GM20000 (cell line): ENCODE measurements around the gene BAHCC1.

Experiments used
- DNase-seq: peaks from one replicate; pipeline ENCODE4 v3.0.0; 2012; ENCODE audit warnings: low spot score
- TF ChIP-seq, protein P1 (sequence below): IDR thresholded peaks from 2 replicates; pipeline ENCODE4 v1.5.1; 2012; ENCODE audit warnings: mild to moderate bottlenecking, control low read depth; ENCODE audit errors: extremely low read depth, missing control alignments

BAHCC1 gene

DNA sequence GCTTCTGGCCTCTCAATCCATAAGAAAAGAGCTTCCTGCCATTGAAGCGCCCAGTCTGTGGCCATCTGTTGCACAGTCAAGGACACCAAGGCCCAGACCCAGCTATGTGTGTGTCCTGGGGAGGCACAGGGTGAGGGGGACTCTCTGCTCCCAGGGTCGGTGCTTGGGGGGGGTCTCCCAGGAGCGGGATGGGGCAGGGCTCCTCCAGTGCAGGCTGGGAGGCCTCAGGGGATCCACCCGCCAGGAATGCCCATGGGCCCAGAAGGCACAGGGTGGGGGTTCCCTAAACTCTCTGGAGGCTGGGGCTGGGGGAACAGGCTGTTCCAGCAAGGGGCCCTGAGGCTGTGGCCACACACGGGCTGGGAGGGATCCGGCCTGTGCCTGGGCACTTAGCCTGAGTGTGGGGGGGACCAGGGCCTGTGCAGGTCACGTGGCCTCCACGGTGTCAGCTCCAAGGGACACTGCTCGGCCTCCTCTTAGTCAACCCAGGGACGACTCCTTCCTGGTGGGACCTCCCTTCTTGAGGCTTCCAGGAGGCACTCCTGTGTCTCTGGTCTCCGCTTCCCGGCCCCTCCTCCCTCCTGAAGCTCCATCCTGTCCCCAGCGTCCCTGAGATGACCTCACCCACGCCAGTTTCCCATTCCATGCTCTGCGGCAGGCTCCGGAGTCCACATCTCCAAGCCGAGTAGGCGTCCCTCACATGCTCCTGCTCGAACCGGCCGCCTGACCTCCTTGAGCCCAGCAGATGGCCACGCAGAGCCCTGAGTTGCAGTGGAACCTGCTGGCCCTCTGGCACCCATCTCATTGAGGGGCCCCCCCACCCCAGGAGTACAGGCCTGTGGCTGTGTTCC lies 23.1 kb upstream of the BAHCC1 start:
- no peak for DNase-seq
- TF ChIP-seq, protein P1, sequence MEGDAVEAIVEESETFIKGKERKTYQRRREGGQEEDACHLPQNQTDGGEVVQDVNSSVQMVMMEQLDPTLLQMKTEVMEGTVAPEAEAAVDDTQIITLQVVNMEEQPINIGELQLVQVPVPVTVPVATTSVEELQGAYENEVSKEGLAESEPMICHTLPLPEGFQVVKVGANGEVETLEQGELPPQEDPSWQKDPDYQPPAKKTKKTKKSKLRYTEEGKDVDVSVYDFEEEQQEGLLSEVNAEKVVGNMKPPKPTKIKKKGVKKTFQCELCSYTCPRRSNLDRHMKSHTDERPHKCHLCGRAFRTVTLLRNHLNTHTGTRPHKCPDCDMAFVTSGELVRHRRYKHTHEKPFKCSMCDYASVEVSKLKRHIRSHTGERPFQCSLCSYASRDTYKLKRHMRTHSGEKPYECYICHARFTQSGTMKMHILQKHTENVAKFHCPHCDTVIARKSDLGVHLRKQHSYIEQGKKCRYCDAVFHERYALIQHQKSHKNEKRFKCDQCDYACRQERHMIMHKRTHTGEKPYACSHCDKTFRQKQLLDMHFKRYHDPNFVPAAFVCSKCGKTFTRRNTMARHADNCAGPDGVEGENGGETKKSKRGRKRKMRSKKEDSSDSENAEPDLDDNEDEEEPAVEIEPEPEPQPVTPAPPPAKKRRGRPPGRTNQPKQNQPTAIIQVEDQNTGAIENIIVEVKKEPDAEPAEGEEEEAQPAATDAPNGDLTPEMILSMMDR: no peak

DNA sequence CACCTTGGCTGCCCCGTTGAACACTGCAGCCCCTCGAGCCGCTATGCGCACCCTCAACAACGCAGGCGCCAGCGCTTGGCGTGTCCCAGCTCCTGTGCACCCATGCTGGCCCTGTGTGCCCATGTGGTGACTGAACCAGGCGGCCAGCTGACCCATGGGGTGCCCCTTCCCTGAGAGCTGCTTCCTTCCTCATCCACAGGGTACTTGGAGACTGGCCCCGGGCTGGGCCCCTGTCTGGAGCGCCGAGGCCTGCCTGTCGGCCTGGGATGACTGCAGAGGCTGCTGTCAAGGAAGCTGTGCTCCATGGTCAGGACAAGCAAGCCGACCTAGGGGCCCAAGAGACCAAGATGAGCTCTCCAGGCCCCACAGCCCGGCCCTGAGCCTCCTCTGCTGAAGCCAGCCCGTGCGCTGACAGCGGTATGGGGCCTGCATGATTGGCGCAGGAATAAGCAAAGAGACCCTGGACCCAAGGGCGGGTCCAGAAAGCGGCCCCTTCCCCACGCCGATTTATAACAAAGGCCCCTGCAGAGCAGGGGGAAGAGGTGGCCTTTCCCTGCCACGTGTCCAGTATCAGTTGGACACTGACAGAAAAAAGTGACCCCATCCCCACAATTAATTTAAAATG lies 21.6 kb upstream of the BAHCC1 start:
- TF ChIP-seq, protein P1: no peak
- no peak for DNase-seq

DNA sequence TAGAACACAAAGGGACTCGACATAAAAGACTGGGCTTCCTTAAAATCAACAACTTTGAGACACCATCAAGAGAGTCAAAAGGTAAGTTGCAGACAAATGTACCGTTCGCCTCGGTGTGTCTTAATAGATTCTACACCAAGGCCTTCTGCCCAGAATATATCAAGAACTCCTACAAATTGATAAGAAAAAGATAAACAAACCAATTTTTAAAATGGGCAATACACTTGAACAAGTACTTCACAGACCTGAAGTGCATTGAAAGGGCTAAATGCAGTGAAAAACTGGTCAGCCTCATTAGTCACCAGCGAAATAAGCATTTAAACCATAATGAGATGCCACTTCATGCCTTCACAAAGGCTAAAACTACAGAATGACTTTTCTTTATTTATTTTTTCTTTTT lies 20.4 kb upstream of the BAHCC1 start:
- TF ChIP-seq, protein P1: no peak
- DNase-seq: no peak

DNA sequence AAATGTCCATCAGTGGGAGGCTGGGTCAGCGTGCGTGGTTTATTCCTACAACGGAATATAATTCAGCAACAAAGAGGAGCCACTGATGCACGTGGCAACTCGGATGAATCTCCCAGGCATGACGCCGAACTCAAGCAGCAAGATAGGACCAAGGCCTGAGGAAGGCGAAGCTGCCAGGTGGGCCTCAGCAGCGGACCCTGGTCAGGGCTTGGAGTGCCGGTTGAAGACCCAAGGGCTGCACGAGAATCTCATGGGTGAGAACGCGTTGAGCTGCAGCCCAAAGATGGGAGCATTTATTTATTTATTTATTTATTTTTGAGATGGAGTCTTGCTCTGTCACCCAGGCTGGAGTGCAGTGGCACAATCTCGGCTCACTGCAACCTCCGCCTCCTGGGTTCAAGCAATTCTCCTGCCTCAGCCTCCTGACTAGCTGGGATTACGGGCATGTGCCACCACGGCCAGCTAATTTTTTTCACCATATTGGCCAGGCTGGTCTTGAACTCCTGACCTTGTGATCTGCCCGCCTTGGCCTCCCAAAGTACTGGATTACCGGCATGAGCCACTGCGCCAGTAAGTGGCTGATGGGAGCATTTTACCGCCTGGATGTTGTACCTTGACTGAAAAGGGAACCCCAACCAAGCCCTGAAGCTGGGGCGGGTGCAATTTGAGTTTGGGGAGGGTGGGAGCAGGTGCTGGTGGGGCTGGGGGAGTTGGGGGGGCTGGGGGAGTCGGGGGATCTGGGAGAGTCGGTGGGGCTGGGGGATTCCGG lies 18.1 kb upstream of the BAHCC1 start:
- DNase-seq: no peak

DNA sequence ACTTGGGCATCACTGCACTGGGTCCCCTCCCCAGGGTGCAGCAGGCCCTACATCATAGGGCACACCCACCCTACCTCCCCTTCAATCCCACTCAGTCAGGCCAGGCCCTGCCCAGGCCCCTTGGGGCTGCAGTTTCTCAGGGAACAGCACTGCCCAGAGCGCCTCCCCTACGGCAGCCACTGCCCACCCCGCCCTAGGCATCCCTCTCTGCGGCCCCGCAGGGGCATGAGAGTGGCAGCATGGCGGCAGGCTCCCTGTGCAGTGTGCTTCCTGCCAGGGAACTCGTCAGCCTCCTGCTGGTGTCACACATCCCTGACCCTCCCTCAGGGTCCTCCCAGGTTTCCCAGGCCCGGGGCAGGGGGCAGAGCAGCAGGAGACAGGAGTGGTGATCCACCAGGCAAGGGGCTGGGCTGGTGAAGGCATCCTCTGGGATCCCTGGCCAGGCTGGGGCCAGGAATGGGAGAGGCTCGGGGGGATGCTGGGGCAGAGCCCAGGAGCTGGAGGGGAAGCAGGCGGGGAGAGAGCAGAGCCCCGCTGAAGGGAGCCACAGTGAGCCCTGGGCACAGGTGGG lies 16.2 kb upstream of the BAHCC1 start:
- DNase-seq: no peak
- TF ChIP-seq, protein P1: no peak

More for the DNA sequence above, 18.1 kb upstream of the BAHCC1 start:
- TF ChIP-seq, protein P1: no peak

DNA sequence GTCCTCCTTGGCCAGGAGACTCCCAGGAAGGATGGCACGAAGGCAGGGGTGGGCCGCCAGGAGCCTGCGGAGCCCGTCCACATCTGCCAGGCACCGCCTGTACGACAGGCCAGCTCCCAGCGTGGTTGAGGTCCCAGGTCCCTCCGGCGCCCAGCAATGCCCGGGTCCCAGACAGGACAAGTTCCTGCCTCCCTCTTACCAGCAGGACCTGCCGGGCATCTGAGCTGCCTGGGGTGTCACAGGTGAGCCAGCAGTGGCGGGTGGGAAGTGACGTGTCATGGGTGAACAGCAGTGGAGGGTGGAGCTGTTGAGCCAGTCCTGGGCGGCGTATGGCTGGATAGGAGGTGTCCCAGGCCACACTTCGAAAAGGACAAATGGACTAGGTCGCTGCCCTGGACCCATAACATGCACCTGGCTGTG lies 15.7 kb upstream of the BAHCC1 start:
- no peak for DNase-seq
- TF ChIP-seq, protein P1: no peak
